Retinal pigment epithelial cell (primary cell): ENCODE data around the gene CFAP77.

Source experiments
- DNase-seq: peaks from one replicate; pipeline ENCODE4 v3.0.0-alpha.2; 2010; ENCODE audit warnings: low read depth
- H3K4me3 ChIP-seq: 2 replicates; pipeline ENCODE4 v1.5.1; 2011; ENCODE audit warnings: mild to moderate bottlenecking, low read length, control low read depth, moderate library complexity
- TF ChIP-seq, protein P1 (sequence below): conservative IDR thresholded peaks from 2 replicates; pipeline ENCODE4 v1.5.1; 2011; ENCODE audit warnings: low read depth, low read length, control low read depth, inconsistent platforms

The CFAP77 gene

DNA sequence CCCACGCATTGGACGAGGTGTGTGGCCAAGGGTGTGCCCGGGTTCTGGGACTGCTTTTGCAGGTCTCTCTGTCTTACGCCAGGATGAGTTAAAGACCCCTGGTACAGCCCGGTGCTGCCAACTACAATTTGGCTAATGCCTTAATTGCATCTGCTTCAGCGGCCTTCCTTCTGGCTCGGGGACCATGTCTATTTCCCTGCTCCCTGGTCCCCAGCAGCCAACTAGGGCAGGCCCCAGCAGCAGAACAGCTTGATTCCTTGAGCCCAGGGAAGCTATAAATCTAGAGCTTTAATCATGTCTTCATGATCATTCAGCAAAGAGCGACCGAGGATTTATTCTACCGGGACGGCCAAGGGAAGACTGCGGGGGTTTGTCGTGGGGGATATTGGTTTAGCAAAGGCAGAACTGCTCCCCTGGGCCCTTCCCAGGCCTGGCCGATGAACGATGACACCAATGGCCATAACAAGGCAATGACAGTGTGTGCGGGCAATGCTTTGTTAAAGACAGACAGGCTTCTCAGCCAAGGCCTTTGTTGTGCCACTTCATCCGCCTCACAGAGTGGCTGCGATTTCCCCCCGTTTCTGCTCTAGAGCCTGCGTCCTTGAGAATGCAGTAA lies 51.4 kb downstream of the CFAP77 start:
- H3K4me3 ChIP-seq = no peak overlapping the region
- TF ChIP-seq, protein P1, sequence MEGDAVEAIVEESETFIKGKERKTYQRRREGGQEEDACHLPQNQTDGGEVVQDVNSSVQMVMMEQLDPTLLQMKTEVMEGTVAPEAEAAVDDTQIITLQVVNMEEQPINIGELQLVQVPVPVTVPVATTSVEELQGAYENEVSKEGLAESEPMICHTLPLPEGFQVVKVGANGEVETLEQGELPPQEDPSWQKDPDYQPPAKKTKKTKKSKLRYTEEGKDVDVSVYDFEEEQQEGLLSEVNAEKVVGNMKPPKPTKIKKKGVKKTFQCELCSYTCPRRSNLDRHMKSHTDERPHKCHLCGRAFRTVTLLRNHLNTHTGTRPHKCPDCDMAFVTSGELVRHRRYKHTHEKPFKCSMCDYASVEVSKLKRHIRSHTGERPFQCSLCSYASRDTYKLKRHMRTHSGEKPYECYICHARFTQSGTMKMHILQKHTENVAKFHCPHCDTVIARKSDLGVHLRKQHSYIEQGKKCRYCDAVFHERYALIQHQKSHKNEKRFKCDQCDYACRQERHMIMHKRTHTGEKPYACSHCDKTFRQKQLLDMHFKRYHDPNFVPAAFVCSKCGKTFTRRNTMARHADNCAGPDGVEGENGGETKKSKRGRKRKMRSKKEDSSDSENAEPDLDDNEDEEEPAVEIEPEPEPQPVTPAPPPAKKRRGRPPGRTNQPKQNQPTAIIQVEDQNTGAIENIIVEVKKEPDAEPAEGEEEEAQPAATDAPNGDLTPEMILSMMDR = no peak
- no peak for DNase-seq

DNA sequence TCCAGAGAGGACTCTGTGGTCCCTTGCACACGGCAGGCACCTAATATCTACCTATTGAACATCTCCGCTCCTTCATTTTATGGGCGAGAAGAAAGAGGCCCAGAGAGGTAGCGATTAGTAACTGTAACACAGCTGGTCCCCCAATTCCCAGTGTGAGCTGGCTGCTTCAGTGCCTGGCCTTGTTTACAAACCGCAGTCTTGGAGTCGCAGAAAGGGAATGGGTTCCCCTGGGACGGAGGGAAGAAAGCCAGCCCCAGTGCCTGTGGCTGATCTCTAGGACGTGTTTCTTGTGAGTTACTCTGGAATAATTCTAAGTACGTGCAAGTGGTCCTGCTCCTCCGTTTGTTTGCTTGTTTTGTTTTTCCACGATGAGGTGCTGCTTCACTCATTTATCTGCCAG lies 52.0 kb downstream of the CFAP77 start:
- no peak for DNase-seq
- no peak overlapping the region for H3K4me3 ChIP-seq
- TF ChIP-seq, protein P1 = no peak

DNA sequence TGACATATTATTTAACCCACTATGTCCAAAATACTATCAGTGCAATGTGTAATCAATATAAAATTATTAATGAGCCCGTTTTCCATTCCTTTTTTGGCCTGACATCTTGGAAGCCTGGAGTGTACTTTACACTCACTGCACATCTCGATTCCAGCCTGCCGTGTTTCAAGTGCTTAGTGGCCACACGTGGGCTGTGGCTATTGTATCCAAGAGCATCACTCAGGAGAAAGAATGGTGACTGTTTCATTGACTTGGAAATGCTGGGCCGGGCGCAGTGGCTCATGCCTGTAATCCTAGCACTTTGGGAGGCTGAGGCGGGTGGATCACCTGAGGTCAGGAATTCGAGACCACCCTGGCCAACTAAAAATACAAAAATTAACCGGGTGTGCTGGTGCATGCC lies 54.5 kb downstream of the CFAP77 start:
- H3K4me3 ChIP-seq = no peak overlapping the region
- TF ChIP-seq, protein P1 = no peak
- no peak for DNase-seq

DNA sequence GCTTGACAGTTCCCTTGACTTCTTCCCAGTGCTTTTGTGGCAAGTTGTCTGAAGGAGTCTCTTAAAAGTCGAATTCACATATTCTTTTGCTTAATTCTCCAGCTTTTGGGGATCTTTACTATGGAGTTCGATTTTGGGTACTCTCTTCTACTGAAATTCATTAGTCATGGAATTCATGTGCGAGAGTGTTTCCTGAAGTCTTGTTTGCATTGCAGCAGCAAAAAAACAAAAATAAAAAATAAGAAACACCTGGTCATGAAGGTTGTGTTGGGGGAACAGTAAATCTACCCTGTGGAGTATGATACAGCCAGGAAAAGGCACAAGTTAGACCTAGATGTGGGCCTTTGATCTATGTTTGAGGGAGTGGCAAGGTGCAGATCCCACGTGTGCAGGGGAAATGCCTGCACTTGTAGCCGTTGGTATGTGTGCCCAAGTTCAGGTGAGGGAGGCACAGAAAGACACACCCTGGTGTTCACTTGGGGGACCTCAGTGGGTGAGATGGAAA lies 55.2 kb downstream of the CFAP77 start:
- DNase-seq = no peak
- TF ChIP-seq, protein P1 = no peak
- H3K4me3 ChIP-seq = no peak overlapping the region

DNA sequence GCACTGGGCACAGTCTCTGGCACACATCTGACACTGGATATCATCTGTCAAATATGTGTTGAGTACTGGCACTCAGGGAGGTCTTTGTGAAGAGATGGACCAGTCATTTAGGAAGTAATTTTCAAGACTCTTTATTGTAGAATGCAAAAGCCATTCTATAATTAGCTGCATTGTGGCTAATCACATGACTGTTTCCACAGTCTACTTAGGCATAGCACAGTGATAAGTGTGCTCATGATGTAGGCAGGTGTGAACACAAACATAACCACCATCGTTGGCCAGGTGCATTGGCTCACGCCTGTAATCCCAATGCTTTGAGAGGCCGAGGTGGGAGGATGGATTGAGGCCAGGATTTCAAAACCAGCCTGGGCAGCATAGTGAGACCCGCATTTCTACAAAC lies 62.2 kb downstream of the CFAP77 start:
- TF ChIP-seq, protein P1 = no peak
- DNase-seq = no peak
- no peak overlapping the region for H3K4me3 ChIP-seq

DNA sequence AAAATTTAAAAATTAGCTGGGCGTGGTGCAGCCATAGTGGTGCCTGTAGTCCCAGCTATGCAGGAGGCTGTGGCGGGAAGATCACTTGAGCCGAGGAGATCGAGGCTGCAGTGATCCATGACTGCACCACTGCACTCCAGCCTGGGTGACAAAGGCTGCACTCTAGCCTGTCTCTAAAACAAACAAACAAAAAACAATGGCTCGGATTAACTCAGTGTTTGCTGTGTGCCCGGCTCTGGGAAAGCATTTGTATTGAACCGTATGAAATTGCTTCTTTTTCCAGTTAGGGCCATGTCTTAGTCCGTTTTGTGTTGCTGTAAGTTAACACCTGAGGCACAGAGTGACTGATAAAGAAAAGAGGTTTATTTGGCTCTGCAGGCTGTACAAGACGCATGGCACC lies 62.6 kb downstream of the CFAP77 start:
- no peak overlapping the region for H3K4me3 ChIP-seq
- no peak for DNase-seq
- TF ChIP-seq, protein P1 = no peak

DNA sequence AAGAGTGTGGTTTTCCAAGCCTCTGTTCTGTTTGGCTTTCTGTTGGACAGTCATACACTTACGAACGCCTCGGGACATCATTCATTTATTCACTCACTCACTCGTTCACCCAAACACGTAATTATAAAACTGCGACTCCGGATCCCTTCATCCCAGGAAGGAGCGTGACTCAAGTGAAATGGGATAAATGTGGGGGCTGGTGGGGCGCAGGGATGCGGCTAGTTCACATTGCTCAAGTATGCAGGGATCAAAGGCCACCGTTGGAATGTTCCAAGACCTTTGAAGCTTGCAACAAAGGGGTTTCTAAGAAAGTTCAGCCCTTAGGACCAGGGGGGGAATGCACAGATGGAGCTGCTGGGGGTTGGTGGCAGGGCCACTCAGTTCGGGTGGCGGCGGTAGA lies 64.2 kb downstream of the CFAP77 start:
- TF ChIP-seq, protein P1 = no peak
- H3K4me3 ChIP-seq = no peak overlapping the region
- DNase-seq = peak; percentile 39
